ENCODE data around the gene TAF7L.
"Not testable (repeated sequence)": the region's sequence is repeated elsewhere in the genome, so short reads cannot be mapped to it uniquely, and the experiment has no call there.

The TAF7L gene

DNA sequence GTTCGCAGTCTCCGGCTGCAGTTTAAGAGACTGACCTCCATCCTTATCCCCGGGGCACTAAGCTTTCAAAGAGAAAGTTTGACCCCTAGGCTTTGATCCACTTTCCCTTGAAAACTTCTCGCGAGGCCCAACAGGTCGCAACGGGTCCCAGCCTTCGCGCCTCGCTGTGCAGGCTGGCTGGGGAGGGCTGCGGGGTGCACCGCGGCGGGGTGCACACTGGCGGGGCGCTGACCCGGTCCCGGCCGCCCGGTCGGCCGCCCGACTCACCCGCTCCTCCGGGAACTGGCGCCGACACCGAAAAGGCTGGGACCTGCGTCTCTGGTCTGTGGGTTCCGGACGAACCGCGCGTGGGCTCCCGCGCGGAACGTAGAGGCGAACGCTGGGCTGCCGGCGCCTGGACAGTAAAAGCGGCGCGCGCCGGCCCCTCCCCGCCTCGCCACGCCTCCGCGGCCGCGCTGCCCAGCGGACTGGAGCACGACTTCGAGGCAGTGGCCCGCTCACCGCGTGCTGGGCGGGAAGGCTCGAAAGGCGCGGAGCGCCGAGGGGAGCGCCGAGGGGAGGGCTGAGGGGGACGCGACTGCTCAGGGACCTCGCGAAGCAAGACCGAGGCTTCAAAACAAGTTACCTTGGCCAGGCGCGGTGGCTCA is at the start of gene TAF7L:
Gene TAF7L, minus strand, starts transcription at position 378 of the 647 bp plus-strand sequence. CDS start 3,791 bp downstream, outside the sequence.
- peak; percentile 7 for DNase-seq

DNA sequence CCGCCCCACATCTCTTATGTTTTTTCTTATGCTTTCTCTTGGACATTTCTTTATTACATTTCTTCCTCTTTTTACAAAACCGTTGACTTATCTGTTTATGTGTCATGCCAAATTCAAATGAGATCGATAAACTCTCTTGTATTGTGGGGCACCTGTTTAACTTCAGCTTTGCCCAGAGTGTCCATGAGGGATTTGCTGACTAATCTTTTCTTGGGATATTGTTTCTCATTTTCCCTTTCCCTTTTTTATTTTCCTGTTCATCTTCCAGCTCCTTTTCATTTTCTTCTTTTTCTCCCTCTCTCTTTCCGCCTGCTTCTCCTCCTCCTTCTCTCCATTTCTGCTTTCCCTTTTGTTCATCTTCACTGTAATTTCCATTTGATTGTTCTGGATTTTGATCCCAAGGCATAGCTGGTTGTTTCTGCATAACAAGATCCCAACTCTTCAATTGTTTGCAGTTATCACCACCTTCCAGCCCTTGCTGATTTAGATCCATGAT is 46.7 kb upstream of the TAF7L start:
- no peak for DNase-seq

DNA sequence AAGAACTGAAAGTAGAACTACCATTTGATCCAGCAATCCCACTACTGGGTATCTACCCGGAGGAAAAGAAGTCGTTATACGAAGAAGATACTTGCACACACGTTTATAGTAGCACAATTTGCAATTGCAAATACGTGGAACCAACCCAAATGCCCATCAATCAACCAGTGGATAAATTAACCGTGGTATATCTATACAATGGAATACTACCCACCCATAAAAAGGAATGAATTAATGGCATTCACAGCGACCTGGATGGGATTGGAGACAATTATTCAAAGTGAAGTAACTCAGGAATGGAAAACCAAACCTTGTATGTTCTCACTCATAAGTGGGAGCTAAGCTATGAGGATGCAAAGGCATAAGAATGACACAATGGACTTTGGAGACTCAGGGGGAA is 43.2 kb upstream of the TAF7L start:
- not testable (repeated sequence) for DNase-seq

DNA sequence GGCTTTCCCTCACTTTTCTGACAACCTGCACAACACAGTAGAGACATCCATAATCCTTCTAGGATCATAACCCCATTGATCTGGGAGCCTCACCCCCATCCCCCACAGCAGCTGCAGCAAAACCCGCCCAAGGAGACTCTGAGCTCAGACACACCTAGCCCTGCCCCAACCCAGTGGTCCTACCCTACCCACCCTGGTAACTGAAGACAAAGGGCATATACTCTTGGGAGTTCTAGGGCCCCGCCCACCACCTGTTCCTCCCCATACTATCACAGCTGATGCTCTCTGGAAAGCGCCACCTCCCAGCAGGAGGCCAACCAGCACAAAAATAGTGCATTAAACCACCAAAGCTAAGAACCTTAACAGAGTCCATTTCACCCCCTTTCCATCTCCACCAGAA is 35.5 kb upstream of the TAF7L start:
- DNase-seq = not testable (repeated sequence)

DNA sequence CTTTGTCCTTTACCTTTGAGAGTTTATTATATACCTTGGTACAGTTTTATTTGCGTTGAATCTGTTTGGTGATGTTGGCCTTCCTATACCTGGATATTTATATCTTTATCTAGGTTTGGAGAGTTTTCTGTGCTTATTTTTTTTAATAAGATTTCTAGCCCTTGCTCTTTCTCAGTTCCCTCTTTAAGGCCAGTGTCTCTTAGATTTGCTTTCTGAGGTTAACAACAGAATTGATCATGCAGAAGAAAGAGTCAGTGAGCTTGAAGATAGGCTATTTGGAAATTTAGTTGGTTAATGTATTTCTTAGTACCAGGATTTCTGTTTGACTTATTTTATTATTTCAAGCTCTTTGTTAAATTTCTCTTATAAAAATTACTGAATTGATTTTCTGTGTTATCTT is 12.7 kb upstream of the TAF7L start:
- DNase-seq = no peak

DNA sequence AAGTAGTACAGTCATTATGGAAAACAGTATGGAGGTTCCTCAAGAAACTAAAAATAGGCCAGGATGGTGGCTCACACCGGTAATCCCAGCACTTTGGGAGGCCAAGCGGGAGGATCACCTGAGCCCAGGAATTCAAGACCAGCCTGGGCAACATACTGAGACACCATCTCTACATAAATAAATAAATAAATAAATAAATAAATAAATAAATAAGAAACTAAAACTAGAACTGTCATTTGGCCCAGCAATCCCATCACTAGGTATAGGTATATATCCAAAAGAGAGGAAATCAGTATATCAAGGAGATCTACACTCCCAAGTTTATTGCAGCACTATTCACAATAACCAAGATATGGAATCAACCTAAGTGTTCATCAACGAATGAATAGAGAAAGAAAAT is 4.5 kb upstream of the TAF7L start:
- not testable (repeated sequence) for DNase-seq

GRCh38 chrX:101287402-101287801 is 3.7 kb downstream of the TAF7L start:
- peak; percentile 42 for DNase-seq

DNA sequence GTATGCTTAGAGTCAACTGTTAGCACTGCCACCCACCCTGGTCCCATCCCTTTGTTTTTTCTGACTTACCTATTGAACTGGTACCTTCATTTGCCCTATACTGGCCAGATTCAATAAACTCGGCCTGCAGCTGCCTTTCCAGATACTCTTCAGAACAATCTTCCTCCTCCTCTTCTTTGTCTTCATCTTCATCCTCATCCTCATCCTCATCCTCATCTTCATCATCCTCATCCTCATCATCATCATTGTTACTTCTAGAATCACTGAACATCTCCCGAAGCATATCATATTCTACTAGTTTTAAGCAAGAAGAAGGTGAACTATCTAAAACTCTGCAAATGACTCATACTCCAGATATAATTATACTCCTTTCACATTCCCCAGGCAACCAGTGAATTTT is 14.9 kb downstream of the TAF7L start:
- no peak for DNase-seq

DNA sequence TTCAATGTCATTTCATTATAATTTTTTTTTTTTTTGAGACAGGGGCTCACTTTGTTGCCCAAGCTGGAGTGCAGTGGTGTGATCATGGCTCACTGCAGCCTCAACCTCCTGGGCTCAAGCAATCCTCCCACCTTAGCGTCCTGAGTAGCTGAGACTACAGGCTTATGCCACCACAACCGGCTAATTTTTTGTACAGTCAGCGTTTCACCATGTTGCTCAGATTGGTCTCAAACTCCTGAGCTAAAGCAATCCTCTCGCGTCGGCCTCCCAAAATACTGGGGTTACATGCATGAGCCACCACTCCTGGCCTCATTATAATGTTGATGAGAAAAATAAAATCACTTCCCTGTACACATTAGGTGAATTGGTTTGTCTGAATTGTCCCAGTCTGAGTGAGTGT is 16.9 kb downstream of the TAF7L start:
- DNase-seq = no peak

DNA sequence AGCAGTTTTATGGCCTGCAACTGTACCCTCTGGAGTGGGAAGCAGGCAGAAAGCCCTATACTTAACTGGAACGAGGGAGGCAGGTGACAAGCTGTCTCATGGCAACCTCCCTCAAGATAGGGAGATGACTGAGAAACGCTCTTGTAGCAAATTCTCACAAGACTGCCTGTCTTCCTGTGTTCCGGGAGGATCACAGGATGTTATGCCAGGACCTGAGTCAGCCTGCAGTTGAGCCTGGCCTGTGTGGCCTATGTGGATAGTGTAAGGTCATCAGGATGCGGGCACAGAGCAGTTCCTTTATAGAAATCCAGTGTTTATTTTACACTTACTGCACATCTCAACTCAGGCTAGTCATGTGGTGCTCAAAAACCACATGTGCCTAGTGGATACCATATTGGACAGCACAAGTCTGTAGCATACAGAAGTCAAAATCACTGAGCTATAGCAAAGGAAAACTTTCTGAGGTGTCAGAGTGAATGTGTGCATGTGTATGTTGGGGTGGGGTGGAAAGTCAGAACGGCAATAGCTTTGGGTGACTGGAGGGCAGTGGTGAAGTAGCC is 25.2 kb downstream of the TAF7L start:
- peak; percentile 14 for DNase-seq

DNA sequence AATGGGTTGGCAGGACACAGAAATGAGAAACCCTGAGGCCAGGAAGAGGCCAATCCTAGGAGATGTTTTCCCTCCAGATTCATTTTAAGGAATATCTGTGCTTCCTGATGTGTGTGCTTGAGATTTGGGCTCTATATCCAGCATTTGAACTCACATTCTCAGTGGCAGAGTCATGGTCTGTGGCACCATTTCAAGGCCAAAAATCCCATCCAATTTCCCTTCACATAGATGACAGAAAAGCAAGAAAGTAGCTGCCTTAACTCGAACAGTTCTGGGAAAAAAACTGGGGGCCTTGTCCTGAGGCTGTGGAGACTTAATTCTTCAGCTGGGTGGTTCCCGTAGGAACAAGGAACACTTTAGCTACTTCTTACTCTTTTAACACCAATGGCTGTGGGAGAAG is 27.4 kb downstream of the TAF7L start:
- no peak for DNase-seq

DNA sequence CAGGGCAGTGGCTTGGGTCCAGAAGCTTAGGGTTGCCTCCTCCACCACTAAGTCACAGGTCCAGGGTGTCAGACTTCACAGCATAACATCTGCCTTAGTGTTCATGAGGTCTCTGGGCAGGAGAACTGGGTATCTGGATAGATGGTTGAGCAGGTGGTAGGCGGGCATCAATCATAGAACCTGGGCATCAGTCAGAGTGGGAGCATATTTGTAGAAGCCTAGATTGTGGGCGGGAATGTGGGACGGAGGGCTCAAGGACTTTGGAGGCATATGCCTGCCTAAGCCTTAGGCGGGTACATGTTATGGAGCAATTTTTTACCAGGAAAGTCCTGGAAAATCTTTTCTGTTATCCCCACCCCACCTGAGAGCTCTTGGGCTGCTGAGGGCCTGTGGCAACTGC is 28.5 kb downstream of the TAF7L start:
- no peak for DNase-seq

- DNase-seq = no peak
Measured at GRCh38 chrX:101260435-101260834, 30.7 kb downstream of the TAF7L start.

- no peak for DNase-seq
Measured at GRCh38 chrX:101258259-101258581, 32.9 kb downstream of the TAF7L start.

GRCh38 chrX:101257448-101258258 is 33.5 kb downstream of the TAF7L start:
- DNase-seq = peak; percentile 30

- peak; percentile 29 for DNase-seq
Measured at GRCh38 chrX:101252634-101253033, 38.5 kb downstream of the TAF7L start.

- no peak for DNase-seq
Measured at GRCh38 chrX:101241531-101241930, 49.6 kb downstream of the TAF7L start.

GRCh38 chrX:101237041-101237440 is 54.1 kb downstream of the TAF7L start:
- no peak for DNase-seq

- DNase-seq = no peak
Measured at GRCh38 chrX:101232316-101232715, 58.8 kb downstream of the TAF7L start.

GRCh38 chrX:101231080-101231479 is 60.1 kb downstream of the TAF7L start:
- DNase-seq = no peak

DNA sequence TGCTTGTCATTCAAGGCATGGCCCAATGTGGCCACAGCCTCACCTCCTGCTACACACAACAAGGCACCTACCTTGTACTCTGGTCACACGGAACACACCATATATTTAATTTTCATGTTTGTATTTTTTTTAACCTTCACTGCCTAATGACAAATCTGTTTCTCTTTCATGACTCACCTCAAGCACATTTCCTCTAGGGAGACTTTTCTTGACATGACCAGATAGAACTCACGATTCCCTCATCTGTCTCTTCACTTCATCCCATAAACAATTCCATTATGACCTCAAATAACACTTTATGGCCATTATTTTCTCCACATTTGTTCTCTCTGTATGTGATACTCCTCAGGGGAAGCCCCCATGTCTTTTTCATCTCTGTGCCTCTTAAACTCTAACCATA is 60.5 kb downstream of the TAF7L start:
- peak; percentile 38 for DNase-seq

GRCh38 chrX:101229170-101229569 is 62.0 kb downstream of the TAF7L start:
- DNase-seq = peak; percentile 89

GRCh38 chrX:101223226-101223625 is 67.9 kb downstream of the TAF7L start:
- no peak for DNase-seq

GRCh38 chrX:101220662-101221260 is 70.4 kb downstream of the TAF7L start:
- no peak for DNase-seq
